Heart left ventricle (tissue), 13 donors: Measurements from ENCODE around the gene USP22.

Source experiments
- POLR2A ChIP-seq, 2 donors: fragments of 450-650 bp; IDR thresholded peaks; one replicate each; pipeline ENCODE4 v1.6.1; 2017; ENCODE audit warnings: antibody characterized with exemption in 2 of 2, mild to moderate bottlenecking in 2 of 2, moderate library complexity in 2 of 2
- TF ChIP-seq, protein P1 (sequence below), 12 donors: fragments of 200-600 bp; sonication (generic) in 4 of 12; IDR thresholded peaks; one replicate each; pipeline versions ENCODE4 v1.5.0 to v1.8.0; 2018 to 2022; ENCODE audit warnings: antibody characterized with exemption in 12 of 12, mild to moderate bottlenecking in 5 of 12
- donor health status: ischemic (EF 13 %, LVEDD 7.1; RV severe dilation, severe dysfunction).
- donor health status: DM: no; HTN: yes; CAD: no.
- donor health status: DM: no; HTN: no; CAD: no.
- donor health status: ischemic (EF 25% LVEDD 6.9; RV normal size, moderate dysfunction).
- donor health status: ischemic (EF 25% LVEDD 5.7; RV mildly dilated, moderate dysfunction).
- donor health status: ischemic (EF 35%, LVEDD 5.7; RV mildly dilated, moderate dysfunction).
- donor health status: nonischemic (EF 11% LVEDD 7.7; RV severe dilation, severe dysfunction).
- donor health status: DM: yes; HTN: yes; CAD: no.
- donor health status: PGD.
- donor health status: ischemic (EF 29% LVEDD 5.4; RV normal size, mild dysfunction).
- donor health status: nonischemic (EF 23%, LVEDD 6.1; RV moderate dilation, normal function).

DNA sequence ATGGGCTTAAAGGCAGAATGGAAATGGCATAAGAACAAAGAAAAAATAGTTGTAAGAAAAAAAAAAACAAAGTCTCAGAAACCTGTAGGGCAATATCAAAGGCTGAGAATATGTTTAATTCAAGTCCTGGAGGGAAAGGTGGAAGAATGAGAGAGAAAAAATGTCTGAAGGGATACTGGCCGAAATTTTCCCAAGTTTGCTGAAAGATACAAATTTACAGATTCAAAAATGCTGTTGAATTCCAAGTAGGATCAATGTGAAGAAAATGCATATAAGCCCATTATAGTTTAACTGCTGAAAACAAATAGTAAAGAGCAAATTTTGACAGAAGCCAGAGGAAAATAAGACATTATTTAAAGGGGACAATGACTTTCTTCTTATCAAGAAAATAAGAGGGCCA is 6.6 kb upstream of the USP22 start:
- TF ChIP-seq, protein P1, sequence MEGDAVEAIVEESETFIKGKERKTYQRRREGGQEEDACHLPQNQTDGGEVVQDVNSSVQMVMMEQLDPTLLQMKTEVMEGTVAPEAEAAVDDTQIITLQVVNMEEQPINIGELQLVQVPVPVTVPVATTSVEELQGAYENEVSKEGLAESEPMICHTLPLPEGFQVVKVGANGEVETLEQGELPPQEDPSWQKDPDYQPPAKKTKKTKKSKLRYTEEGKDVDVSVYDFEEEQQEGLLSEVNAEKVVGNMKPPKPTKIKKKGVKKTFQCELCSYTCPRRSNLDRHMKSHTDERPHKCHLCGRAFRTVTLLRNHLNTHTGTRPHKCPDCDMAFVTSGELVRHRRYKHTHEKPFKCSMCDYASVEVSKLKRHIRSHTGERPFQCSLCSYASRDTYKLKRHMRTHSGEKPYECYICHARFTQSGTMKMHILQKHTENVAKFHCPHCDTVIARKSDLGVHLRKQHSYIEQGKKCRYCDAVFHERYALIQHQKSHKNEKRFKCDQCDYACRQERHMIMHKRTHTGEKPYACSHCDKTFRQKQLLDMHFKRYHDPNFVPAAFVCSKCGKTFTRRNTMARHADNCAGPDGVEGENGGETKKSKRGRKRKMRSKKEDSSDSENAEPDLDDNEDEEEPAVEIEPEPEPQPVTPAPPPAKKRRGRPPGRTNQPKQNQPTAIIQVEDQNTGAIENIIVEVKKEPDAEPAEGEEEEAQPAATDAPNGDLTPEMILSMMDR (IDR thresholded peaks at IDR 0.05), result no peak
- no peak for TF ChIP-seq POLR2A (IDR thresholded peaks at IDR 0.05)
